ENCODE measurements around the gene SLC8A2.
"Not testable (repeated sequence)": the region's sequence is repeated elsewhere in the genome, so short reads cannot be mapped to it uniquely, and the experiment has no call there.

SLC8A2 gene

GRCh38 chr19:47389150-47389556 is 82.5 kb downstream of the SLC8A2 start:
- 87% methylated on average over 9 of the region's 9 CpGs for WGBS
- H2AFZ ChIP-seq (ENCODE audit: low read depth, low read length) = no peak overlapping the region
- H4K8ac ChIP-seq (ENCODE audit: low read length) = no peak overlapping the region
- peaks cover 2% of the 10 kb centered on the region for H3K4me1 ChIP-seq (ENCODE audit: control insufficient read depth, insufficient read depth, low read depth, low read length)
- no peak overlapping the region for H3K18ac ChIP-seq (ENCODE audit: low read depth in 1 of 2, low read length in 2 of 2)
- H3K9ac ChIP-seq (ENCODE audit: low read length) = no peak overlapping the region
- no peak overlapping the region for H2BK15ac ChIP-seq (ENCODE audit: low read depth, poor library complexity, severe bottlenecking)
- H3K14ac ChIP-seq (ENCODE audit: low read length in 2 of 2) = no peak overlapping the region
- H2BK120ac ChIP-seq (ENCODE audit: low read depth, low read length) = no peak overlapping the region
- no peaks in the 10 kb centered on the region for H3K9me3 ChIP-seq (ENCODE audit: control insufficient read depth, low read length)
- no peak overlapping the region for H3K23ac ChIP-seq (ENCODE audit: low read length in 2 of 2)
- no peak overlapping the region for H2BK12ac ChIP-seq (ENCODE audit: low read length in 2 of 2)
- no peak overlapping the region for H2BK5ac ChIP-seq (ENCODE audit: low read depth, low read length, poor library complexity, severe bottlenecking)
- no peaks in the 10 kb centered on the region for H3K79me1 ChIP-seq (replicated peaks; ENCODE audit: low read length, poor library complexity, severe bottlenecking)
- no peak overlapping the region for H3K4me3 ChIP-seq (ENCODE audit: insufficient read depth in 1 of 2, low read depth in 1 of 2, low read length in 2 of 2)
- no peaks in the 10 kb centered on the region for H3K36me3 ChIP-seq (ENCODE audit: control insufficient read depth in 1 of 2, insufficient read depth in 2 of 2, low read depth in 1 of 2, low read length in 2 of 2)
- no peak overlapping the region for H3K4me2 ChIP-seq (ENCODE audit: low read length, poor library complexity, severe bottlenecking)
- no peak overlapping the region for H3K4ac ChIP-seq (ENCODE audit: low read depth in 1 of 2, low read length in 2 of 2)
- no peak overlapping the region for H4K91ac ChIP-seq (ENCODE audit: low read length)
- no peak overlapping the region for H2AK5ac ChIP-seq (ENCODE audit: low read length, severe bottlenecking)
- no peak overlapping the region for H3K27ac ChIP-seq (ENCODE audit: low read length, poor library complexity, severe bottlenecking)
- peaks cover 0 to 6% of the 10 kb centered on the region in 2 experiments for H3K27me3 ChIP-seq (ENCODE audit: control insufficient read depth in 1 of 2, insufficient read depth in 1 of 2, low read length in 2 of 2)
- DNase-seq = no peak

GRCh38 chr19:47388721-47389120 is 83.0 kb downstream of the SLC8A2 start:
- not testable (repeated sequence) for H4K91ac ChIP-seq (ENCODE audit: low read length); DNase-seq

GRCh38 chr19:47387623-47388022 is 84.1 kb downstream of the SLC8A2 start:
- not testable (repeated sequence) for H3K4me1 ChIP-seq (ENCODE audit: control insufficient read depth, insufficient read depth, low read depth, low read length); H3K23ac ChIP-seq (ENCODE audit: low read length in 2 of 2); H3K36me3 ChIP-seq (ENCODE audit: control insufficient read depth in 1 of 2, insufficient read depth in 2 of 2, low read depth in 1 of 2, low read length in 2 of 2); H2BK120ac ChIP-seq (ENCODE audit: low read depth, low read length); H3K4ac ChIP-seq (ENCODE audit: low read depth in 1 of 2, low read length in 2 of 2); H4K8ac ChIP-seq (ENCODE audit: low read length); H3K79me1 ChIP-seq (replicated peaks; ENCODE audit: low read length, poor library complexity, severe bottlenecking); H2AK5ac ChIP-seq (ENCODE audit: low read length, severe bottlenecking); H3K27ac ChIP-seq (ENCODE audit: low read length, poor library complexity, severe bottlenecking); H3K18ac ChIP-seq (ENCODE audit: low read depth in 1 of 2, low read length in 2 of 2); H2BK12ac ChIP-seq (ENCODE audit: low read length in 2 of 2); H3K9me3 ChIP-seq (ENCODE audit: control insufficient read depth, low read length); H2BK15ac ChIP-seq (ENCODE audit: low read depth, poor library complexity, severe bottlenecking); H3K9ac ChIP-seq (ENCODE audit: low read length); H4K91ac ChIP-seq (ENCODE audit: low read length); H3K14ac ChIP-seq (ENCODE audit: low read length in 2 of 2); H3K27me3 ChIP-seq (ENCODE audit: control insufficient read depth in 1 of 2, insufficient read depth in 1 of 2, low read length in 2 of 2); H3K4me2 ChIP-seq (ENCODE audit: low read length, poor library complexity, severe bottlenecking); DNase-seq; H2BK5ac ChIP-seq (ENCODE audit: low read depth, low read length, poor library complexity, severe bottlenecking); H2AFZ ChIP-seq (ENCODE audit: low read depth, low read length); H3K4me3 ChIP-seq (ENCODE audit: insufficient read depth in 1 of 2, low read depth in 1 of 2, low read length in 2 of 2)
- WGBS = 85% methylated on average over 3 of the region's 3 CpGs

More at GRCh38 chr19:47388721-47389120, 83.0 kb downstream of the SLC8A2 start:
- H3K9me3 ChIP-seq (ENCODE audit: control insufficient read depth, low read length); H3K27ac ChIP-seq (ENCODE audit: low read length, poor library complexity, severe bottlenecking); H2BK5ac ChIP-seq (ENCODE audit: low read depth, low read length, poor library complexity, severe bottlenecking); H3K14ac ChIP-seq (ENCODE audit: low read length in 2 of 2); H3K4me1 ChIP-seq (ENCODE audit: control insufficient read depth, insufficient read depth, low read depth, low read length); H2BK12ac ChIP-seq (ENCODE audit: low read length in 2 of 2); H4K8ac ChIP-seq (ENCODE audit: low read length); H3K36me3 ChIP-seq (ENCODE audit: control insufficient read depth in 1 of 2, insufficient read depth in 2 of 2, low read depth in 1 of 2, low read length in 2 of 2); H2BK15ac ChIP-seq (ENCODE audit: low read depth, poor library complexity, severe bottlenecking); H3K4me3 ChIP-seq (ENCODE audit: insufficient read depth in 1 of 2, low read depth in 1 of 2, low read length in 2 of 2); H2BK120ac ChIP-seq (ENCODE audit: low read depth, low read length); H3K27me3 ChIP-seq (ENCODE audit: control insufficient read depth in 1 of 2, insufficient read depth in 1 of 2, low read length in 2 of 2); H3K9ac ChIP-seq (ENCODE audit: low read length); H3K23ac ChIP-seq (ENCODE audit: low read length in 2 of 2); H2AFZ ChIP-seq (ENCODE audit: low read depth, low read length); H3K18ac ChIP-seq (ENCODE audit: low read depth in 1 of 2, low read length in 2 of 2); H3K79me1 ChIP-seq (replicated peaks; ENCODE audit: low read length, poor library complexity, severe bottlenecking); H3K4ac ChIP-seq (ENCODE audit: low read depth in 1 of 2, low read length in 2 of 2); H3K4me2 ChIP-seq (ENCODE audit: low read length, poor library complexity, severe bottlenecking); H2AK5ac ChIP-seq (ENCODE audit: low read length, severe bottlenecking): not testable (repeated sequence)
- 94% methylated on average over 4 of the region's 5 CpGs for WGBS

DNA sequence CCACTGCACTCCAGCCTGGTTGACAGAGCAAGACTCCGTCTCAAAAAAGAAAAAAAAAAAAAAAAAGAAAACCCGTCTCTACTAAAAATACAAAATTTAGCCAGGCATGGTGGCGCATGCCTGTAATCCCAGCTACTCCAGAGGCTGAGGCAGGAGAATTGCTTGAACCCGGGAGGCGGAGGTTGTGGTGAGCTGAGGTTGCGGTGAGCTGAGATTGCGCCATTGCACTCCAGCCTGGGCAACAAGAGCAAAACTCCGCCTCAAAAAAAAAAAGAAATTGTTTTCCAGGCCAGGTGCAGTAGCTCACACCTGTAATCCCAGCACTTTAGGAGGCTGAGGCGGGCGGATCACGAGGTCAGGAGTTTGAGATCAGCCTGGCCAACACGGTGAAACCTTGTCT is 85.1 kb downstream of the SLC8A2 start:
- H3K18ac ChIP-seq (ENCODE audit: low read depth in 1 of 2, low read length in 2 of 2); H3K9ac ChIP-seq (ENCODE audit: low read length); H3K9me3 ChIP-seq (ENCODE audit: control insufficient read depth, low read length); H3K27ac ChIP-seq (ENCODE audit: low read length, poor library complexity, severe bottlenecking); DNase-seq; H2AK5ac ChIP-seq (ENCODE audit: low read length, severe bottlenecking); H3K14ac ChIP-seq (ENCODE audit: low read length in 2 of 2); H2BK15ac ChIP-seq (ENCODE audit: low read depth, poor library complexity, severe bottlenecking); H3K79me1 ChIP-seq (replicated peaks; ENCODE audit: low read length, poor library complexity, severe bottlenecking); H2BK12ac ChIP-seq (ENCODE audit: low read length in 2 of 2); H3K23ac ChIP-seq (ENCODE audit: low read length in 2 of 2); H3K4me2 ChIP-seq (ENCODE audit: low read length, poor library complexity, severe bottlenecking); H2BK120ac ChIP-seq (ENCODE audit: low read depth, low read length); H3K4ac ChIP-seq (ENCODE audit: low read depth in 1 of 2, low read length in 2 of 2); H2AFZ ChIP-seq (ENCODE audit: low read depth, low read length); H3K27me3 ChIP-seq (ENCODE audit: control insufficient read depth in 1 of 2, insufficient read depth in 1 of 2, low read length in 2 of 2); H3K4me1 ChIP-seq (ENCODE audit: control insufficient read depth, insufficient read depth, low read depth, low read length); H2BK5ac ChIP-seq (ENCODE audit: low read depth, low read length, poor library complexity, severe bottlenecking); H4K8ac ChIP-seq (ENCODE audit: low read length); H3K4me3 ChIP-seq (ENCODE audit: insufficient read depth in 1 of 2, low read depth in 1 of 2, low read length in 2 of 2); H4K91ac ChIP-seq (ENCODE audit: low read length): not testable (repeated sequence)
- H3K36me3 ChIP-seq (ENCODE audit: control insufficient read depth in 1 of 2, insufficient read depth in 2 of 2, low read depth in 1 of 2, low read length in 2 of 2) = peaks cover 10 to 11% of the 10 kb centered on the region in 2 experiments
- 96% methylated on average over 10 of the region's 12 CpGs for WGBS
